Adrenal gland (tissue), 5 donors: ENCODE measurements around the gene RFX7.

Experiments
- POLR2A ChIP-seq, 2 donors: fragments of 450-650 bp; IDR thresholded peaks; one replicate each; pipeline ENCODE4 v1.6.1; 2017; ENCODE audit warnings: antibody characterized with exemption in 2 of 2, mild to moderate bottlenecking in 2 of 2, moderate library complexity in 1 of 2
- TF ChIP-seq, protein P1 (sequence below), 6 experiments: fragments of 450-650 bp in 4 of 6; fragments of 200-600 bp in 2 of 6; sonication (generic) in 1 of 6; IDR thresholded peaks; 1 replicate in 5 of 6; 2 replicates in 1 of 6; pipeline versions ENCODE4 v1.5.1 to v1.8.0; 2016 to 2021; ENCODE audit warnings: antibody characterized with exemption in 6 of 6, mild to moderate bottlenecking in 2 of 6, moderate library complexity in 1 of 6
- donor health status: DM: no; HTN: no; CAD: no.

DNA sequence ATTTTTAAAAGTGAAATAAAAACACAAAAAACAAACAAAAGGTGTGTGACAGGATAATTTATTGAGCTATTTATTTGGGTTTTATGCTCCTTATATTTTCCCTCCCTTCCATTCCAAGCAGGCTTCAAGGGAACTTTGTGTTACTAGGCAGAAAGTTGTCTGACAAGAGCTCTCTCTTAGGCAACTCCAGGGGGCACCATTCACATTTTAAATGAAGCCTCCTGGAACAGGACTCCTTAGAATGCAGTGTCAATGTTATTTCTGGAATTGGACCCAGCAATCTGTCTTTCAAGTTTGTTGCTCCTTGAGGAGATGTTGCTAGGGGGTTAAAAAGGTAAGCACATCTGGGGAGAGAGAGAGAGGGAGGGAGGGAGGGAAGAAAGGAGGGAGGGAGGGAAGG lies 5.4 kb upstream of the RFX7 start:
- TF ChIP-seq, protein P1, sequence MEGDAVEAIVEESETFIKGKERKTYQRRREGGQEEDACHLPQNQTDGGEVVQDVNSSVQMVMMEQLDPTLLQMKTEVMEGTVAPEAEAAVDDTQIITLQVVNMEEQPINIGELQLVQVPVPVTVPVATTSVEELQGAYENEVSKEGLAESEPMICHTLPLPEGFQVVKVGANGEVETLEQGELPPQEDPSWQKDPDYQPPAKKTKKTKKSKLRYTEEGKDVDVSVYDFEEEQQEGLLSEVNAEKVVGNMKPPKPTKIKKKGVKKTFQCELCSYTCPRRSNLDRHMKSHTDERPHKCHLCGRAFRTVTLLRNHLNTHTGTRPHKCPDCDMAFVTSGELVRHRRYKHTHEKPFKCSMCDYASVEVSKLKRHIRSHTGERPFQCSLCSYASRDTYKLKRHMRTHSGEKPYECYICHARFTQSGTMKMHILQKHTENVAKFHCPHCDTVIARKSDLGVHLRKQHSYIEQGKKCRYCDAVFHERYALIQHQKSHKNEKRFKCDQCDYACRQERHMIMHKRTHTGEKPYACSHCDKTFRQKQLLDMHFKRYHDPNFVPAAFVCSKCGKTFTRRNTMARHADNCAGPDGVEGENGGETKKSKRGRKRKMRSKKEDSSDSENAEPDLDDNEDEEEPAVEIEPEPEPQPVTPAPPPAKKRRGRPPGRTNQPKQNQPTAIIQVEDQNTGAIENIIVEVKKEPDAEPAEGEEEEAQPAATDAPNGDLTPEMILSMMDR (IDR thresholded peaks at IDR 0.05), result peak; percentile 6 to 46 (median 33)
- TF ChIP-seq POLR2A (IDR thresholded peaks at IDR 0.05), result no peak
